Ramos (cell line): ENCODE measurements around the gene NAP1L4.

ENCODE experiments used
- in situ Hi-C: fragments of 300-500 bp; cut with MboI; formaldehyde crosslinking; loops from one replicate; pipeline ENCODE4 v1.14.3; 2022; ENCODE audit warnings: low sequenced_read_pairs; ENCODE audit not compliant: unreplicated experiment

NAP1L4 gene

GRCh38 chr11:2968341-2968900 lies 23.7 kb downstream of the NAP1L4 start:
- in situ Hi-C loops = no loop called here

GRCh38 chr11:2964782-2965181 lies 27.3 kb downstream of the NAP1L4 start:
- in situ Hi-C loops = no loop called here

GRCh38 chr11:2963761-2964160 lies 28.4 kb downstream of the NAP1L4 start:
- in situ Hi-C loops = no loop called here

DNA sequence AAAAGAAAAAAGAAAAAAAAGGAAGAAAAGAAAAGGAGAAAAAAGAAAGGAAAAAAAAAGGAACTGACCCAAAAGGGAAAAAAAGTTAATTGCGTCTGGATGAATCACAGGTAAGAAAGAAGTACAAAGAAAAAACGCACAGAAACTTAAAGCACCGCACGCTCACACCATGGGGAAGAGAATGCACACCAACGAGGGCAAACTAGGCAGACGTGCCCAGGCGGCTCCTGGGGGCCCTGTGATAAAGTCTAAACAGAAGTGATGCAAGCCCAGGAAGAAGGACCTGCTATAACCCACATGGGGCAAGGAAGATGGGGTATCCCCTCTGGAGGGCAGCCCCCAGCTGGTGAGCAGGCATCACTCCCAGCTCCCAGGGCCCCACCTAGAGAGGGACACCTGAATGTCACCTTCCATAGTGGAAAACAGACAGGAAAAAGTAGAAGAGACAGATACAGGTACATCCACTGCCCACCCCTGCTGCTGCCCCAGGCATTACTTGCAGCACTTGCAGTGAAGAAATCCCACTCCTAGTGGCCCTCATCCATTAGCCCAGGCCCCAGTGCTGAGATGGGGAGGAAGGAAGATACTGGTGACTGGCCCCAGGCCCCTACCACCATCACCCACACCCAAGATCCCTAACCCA lies 28.9 kb downstream of the NAP1L4 start:
- in situ Hi-C loops = no loop called here

- in situ Hi-C loops = no loop called here
Measured at GRCh38 chr11:2961080-2961479, 31.0 kb downstream of the NAP1L4 start.

DNA sequence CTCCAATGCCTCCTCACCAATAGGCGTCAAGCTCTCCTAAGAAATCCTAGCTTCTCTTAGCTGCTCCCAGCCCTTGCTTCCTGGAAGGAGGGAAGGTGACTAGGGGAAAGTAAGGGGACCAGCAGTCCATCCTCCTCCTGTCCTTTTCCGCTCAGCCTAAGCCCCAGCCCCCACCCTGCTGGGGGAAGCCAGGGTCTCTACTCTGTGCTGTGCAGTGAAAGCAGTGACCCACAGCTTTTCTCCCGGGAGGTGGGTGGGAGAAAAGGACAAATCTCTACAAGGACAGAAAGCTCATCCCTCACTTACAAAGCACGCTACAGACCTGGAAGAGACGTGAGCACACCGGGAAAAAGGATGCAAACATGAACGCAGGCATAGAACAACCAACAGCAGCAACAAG lies 32.0 kb downstream of the NAP1L4 start:
- in situ Hi-C loops = no loop called here

- in situ Hi-C loops = no loop called here
Measured at GRCh38 chr11:2958251-2958650, 33.9 kb downstream of the NAP1L4 start.

GRCh38 chr11:2955906-2956476 lies 36.1 kb downstream of the NAP1L4 start:
- in situ Hi-C loops = no loop called here

DNA sequence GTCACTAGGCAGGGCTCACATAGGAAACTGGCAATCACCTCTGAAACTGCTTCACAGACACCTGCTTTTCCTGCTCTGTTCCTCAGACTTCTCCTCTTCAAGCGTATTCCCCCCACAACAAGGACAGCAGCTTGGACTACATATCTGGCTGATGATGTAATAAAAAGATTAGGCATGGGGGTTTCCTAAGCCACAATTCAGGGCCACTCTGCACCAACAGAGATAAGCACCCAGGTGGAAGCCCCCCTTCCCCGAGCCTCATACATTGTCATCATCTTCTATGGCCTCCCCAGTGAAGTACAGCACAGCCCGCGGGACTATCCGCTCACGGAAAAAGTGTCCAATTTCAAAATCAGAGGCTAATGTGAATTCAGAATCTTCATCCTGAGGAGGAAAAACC lies 37.9 kb downstream of the NAP1L4 start:
- in situ Hi-C loops = no loop called here

GRCh38 chr11:2952290-2952689 lies 39.8 kb downstream of the NAP1L4 start:
- in situ Hi-C loops = no loop called here

DNA sequence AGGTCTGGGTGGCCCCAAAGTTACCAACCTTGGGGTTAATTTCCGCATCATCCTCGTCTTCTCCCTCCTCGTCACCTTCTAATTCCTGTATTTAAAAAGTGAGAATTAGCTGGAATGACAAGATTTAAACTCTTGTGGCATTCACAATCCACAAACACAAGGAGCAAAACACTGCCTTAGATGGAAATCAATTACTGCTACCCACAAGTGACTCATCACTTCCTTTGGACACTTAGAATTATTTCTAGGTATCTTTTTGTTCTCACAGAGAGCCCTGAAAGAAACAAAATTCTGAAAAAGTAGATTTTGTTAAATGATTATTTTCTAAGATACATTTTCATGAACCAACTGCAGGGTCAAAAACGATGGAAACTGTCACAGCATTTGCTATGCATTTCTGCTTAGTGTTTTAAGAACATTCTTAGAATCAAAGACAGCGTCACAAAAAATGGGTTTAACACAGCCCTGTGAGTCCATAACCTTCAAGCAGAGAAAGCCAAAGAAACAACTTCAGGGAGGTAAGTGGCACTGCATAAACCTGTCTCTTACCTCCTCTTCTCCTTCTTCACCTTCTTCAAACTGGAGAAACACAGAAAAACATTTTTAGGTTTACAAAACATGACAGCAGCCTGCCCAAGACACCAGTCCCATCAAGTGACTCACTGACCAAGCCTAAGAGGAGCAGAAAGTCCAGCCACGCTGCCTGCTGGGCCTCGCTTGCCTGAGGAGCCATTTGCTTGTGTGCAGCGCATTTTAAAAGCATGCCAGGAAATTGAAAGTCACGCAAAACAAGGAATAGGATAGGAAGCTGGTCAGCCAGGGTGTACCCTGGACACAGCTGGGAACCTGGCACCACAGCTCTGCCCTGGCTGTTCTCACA lies 40.7 kb downstream of the NAP1L4 start:
- in situ Hi-C loops = no loop called here

DNA sequence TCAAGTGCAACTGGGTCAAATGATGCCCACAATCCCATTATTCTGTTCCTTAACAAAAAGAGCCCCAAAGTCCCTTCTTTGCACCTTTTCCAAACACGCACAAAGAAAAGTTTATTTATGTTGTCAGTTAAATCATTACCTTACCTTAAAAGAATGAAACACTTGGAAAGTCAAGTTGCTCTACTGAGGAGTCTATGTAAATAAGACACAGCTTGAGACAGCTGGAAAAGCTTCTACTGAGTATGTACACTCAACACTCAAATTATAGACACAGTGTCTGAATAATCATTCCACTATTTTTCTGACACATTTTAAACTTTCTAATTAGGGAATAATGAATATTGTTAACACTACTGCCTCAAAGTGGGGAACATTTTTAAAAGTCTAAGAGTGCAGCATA lies 41.3 kb downstream of the NAP1L4 start:
- in situ Hi-C loops = no loop called here

DNA sequence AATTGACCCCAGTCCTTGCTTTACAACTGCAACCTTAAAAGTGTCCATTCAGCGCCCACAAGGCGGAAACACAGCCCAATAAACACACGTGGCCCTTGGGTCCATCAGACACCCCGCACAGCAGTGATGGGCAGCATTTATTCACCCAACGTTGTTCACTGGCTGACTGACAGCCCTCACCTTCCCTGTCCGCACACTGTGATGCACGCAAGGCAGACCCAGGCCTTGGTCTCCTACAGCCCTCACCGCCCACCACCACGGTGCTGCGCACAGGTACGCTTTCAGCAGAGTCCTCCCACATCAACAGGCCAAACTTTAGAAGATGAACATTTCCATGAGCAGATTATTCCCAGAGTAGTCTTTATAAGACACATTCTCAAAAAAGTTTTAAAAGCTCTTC lies 42.2 kb downstream of the NAP1L4 start:
- in situ Hi-C loops = no loop called here

DNA sequence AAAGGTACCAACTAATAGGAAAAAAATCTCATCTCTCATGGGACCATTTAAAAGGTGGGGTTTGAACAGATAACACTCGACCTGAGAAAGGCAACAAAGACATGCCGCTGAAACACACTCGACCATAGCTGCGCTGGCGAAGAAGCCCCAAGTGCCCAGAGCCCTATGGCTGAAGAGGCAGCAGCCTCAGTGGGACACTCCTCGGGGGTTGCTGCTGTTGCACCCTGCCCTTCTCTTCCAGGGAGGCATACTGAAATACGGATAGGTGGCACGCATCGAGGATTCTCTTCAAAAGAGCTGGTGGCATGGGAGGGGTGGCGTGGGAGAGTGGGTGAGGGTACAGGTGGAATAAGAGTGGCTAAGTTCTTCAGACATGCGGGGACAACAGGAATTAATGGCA lies 44.4 kb downstream of the NAP1L4 start:
- in situ Hi-C loops = no loop called here

- in situ Hi-C loops = no loop called here
Measured at GRCh38 chr11:2945757-2946287, 46.3 kb downstream of the NAP1L4 start.

DNA sequence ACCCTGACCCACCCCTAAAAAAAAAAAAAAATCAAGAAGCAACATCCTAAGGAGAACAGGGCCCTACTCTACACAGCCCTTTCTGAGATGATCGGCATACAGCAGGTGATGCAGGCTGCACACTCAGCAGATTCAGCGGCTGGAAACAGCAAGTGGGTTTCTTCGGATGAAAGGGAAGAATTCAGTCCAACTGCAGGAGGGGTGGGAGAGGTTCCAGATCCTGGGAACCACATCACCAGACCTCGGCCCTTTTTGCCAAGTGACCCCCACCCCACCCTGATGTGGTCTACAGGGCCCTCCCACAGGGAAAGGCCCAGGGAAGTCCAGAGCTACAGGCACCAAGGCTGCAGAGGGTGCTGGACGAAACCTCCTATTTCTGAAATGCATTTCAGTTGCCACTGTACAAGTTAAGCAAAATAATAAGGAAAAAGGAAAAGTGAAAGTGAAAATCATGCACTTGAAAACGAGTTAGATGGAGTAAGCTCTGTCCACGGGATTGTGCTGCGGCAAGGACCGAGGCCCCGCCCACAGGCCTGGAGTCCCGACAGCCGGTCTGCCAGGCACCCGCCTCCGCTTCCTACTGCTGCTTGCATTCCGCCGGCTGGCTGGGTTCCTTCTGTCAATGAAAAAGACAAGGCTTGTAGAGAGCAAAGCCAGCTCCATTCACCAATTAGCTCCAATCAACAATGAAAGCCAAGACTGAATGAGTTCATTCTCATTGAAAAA lies 46.9 kb downstream of the NAP1L4 start:
- in situ Hi-C loops = no loop called here

DNA sequence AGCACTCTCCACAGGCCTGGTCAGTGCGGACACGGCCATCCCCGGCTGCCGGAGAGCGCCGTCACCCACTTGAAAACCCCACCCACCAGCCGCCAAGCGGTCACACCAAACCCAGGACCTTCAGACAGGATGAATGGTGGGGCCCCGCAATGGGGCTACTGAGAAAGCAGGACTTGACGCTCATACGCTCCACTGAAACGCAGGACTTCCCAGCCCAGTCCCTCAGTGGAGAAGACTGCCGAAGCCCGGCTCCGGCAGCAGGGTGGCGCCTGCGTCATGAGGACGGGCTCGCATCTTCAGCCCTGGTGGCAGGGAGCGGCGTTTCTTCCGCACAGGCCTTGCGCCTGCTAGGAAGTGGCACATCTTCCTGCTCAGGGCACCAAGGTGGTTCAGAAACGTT lies 47.6 kb downstream of the NAP1L4 start:
- in situ Hi-C loops = no loop called here

GRCh38 chr11:2943711-2944118 lies 48.4 kb downstream of the NAP1L4 start:
- in situ Hi-C loops = no loop called here

DNA sequence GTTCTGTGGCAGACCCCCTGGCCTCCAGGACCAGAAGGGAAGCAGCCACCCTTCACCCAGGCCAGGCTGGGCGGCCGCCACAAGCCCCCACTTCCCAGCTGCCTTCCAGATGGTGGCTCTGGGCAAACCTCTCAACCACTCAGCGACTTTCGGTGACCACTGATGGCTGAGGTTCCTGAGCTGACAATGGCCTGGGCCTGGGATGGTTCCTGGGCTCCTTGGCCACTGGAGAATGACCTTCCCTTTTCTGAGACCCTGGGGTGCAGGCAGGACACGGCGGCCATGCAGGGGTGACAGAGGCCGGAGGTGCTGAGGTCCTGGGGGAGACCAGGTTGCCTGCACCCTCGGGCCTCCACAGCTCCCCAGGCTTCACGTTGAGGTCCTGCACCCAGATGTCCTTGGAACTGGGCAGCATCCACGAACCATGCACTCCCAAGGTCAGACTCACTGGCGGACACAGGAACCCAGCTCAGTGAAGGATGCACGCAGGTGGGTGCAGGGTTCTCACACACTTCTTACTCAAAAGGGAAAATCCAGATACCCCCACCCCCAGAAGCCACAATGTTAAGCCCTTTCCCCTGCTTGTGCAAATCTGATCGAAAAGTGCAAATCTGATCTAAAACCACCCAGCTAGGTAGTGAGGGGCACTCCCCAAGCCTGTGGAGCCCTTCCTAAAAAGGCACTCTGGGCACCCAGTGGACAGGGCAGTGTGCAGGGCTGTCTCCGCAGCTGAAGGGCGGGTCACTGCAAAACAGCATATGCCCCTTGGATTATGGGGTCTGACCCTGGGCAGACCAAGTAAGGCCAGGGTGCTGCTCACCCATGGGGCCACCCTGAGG lies 49.0 kb downstream of the NAP1L4 start:
- in situ Hi-C loops = no loop called here
